NCI-H1092 (cell line): ENCODE measurements around the gene CTNNA2.

ENCODE experiments used
- DNase-seq: peaks from one replicate; lab custom pipeline; 2025; lab: John Stamatoyannopoulos, UW

Gene CTNNA2

DNA sequence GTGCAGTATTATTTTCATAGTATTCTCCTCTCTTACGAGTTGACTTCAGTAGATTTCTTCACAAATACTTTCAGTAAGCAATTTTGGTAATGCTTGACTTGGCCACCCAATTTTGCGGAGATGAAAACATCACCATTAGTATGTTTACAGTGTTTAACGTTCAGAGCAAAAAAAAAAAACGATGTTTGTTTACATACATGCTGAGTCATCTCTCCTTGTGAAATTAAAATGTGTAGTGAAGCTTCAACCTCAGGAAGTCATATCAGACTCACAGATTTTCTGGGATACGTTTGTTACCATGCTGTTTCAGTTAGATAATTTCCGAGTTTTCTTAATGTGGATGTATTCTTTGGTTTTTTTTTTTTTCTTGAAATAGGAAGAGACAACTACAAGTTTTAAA lies 100.1 kb downstream of the CTNNA2 start:
- no peak for DNase-seq

DNA sequence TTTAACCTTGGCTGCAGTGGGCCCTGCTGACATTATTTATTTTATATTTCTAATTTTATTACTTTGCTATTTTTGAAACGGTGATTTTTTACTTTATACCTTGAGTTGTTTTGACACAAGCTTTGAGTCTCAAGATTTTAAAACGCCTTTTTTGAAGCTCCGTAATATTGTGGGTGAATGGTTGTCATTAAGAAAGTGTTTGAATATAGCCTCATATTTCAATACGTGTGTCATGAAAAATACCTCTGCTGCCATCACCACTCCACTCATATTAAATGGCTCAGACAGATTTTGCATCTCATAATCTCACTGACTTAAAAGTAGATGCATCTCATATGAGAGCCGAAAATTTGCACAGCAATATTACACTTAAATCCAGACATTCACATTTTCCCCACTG lies 106.6 kb downstream of the CTNNA2 start:
- DNase-seq, result no peak

DNA sequence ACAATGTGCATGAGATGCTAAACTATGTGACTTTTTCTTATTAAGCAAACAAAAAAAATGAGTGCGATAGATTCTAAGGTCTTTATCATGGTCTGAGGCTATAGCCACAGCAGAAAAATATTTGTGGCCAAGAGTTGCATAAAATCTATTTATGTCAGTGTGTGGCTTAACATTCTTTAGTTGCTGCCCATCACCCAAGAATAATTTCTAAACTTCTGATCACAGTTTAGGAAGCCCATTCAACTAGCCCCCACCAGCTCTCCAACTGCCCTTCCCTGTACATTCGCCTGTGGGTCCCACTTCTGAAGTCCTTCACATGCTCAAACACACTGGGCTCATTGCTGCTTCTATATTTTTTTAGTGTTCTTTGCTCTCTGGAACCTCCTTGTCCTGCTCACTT lies 107.1 kb downstream of the CTNNA2 start:
- no peak for DNase-seq

DNA sequence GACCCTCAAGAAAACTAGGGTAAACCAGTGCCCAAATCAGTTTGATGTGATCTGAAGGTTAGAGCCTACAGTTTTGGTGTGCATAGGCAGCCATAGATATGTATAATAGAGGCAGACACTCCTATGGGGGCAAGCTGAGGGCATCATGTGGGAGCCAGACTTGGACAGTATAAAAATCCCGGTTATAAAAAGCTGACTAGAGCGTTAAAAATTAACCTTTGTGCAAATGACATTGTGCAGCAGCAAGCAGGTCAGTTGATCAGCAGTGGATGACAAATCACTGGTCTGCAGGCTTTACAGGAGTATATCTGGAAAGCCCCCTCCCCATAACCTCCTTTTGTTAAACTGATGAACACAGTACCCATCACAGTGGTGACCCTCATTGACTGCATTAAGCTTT lies 107.8 kb downstream of the CTNNA2 start:
- DNase-seq, result no peak

DNA sequence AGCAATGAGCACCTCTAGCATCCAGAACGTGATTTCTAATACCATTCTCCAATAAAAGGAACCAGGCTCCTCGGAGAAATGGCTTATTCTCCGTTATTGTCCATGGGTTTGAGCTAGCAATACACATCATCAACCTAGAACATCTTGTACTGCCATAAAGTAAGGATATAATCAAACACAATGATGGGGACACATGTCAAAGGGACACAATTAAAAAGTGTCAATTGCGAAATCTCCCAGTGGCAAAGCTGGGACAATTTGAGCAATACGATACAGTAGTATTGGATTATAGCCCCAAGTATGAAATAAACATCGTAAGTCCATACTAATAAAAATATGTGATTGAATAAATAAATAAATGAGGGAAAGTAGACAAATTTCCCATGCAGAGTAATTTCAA lies 108.4 kb downstream of the CTNNA2 start:
- no peak for DNase-seq

DNA sequence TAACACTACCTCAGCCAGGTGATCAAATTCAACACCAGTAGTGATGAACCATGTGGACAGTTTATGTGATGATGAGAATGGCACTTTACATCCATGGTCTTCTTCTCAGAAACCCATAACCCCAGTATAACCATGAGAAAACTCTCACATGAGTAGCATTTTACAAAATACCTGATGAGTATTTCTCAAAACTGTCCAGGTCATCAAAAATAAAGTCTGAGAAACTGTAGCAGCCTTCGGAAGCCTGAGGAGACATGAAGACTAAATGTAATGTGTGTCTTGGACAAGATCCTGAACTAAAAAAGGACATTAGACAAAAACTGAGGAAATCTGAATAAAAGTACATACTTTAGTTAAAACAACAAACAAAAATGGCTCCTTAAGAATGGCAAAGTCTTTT lies 108.9 kb downstream of the CTNNA2 start:
- no peak for DNase-seq

DNA sequence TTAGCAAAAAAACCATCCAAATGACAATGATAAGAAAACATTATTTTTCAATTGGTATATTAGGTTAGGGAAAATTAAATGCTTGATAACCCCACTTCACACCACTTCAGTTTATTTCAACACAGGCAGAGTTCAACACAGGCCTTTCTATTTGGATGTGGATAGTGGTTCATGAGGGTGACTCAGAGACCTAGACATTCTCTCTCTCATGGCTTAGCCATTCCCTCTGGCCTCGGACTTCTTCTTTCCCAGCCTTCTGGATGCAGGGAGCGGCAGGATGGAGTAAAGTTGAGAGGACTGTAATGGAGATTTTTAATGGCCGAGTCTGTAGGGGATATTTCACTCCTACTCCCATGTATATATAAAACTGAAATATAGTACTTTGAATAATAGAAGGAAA lies 109.7 kb downstream of the CTNNA2 start:
- no peak for DNase-seq

DNA sequence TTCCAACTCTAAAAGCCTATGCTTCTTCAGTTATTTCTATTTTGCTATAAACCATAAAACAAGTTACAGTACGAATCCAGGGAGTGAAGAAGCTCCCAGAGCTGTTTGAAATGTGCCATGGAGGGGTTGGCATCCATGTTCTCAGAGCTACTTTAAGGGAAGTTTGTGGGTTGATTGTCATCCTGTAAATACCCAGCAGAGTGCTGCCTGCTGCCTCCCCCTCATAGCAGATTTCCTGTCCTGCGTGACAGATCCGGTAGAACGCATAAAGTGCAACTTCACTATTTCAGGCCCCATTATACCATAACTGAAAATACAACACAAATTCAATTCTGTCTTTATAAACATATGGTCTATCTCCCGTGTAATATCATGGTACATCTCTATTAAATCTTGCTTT lies 114.4 kb downstream of the CTNNA2 start:
- DNase-seq, result no peak

DNA sequence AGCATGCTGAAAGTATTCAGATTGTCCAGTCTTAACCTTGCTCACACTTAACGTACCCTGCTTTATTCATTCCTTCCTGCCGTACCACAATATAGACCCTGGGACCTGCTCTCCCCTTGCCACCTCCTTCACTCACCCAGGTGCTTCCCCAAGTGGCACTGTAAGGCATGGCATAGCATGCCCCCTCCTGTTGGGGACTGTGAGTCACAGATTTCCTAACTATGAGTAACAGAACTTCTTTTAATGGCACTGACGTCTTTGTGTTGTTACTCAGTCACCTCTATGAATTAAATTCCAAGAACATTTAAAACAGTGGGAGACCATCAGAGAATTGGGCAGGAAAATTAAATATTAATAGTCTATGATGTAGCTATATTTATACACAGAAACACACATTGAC lies 117.2 kb downstream of the CTNNA2 start:
- DNase-seq, result no peak

DNA sequence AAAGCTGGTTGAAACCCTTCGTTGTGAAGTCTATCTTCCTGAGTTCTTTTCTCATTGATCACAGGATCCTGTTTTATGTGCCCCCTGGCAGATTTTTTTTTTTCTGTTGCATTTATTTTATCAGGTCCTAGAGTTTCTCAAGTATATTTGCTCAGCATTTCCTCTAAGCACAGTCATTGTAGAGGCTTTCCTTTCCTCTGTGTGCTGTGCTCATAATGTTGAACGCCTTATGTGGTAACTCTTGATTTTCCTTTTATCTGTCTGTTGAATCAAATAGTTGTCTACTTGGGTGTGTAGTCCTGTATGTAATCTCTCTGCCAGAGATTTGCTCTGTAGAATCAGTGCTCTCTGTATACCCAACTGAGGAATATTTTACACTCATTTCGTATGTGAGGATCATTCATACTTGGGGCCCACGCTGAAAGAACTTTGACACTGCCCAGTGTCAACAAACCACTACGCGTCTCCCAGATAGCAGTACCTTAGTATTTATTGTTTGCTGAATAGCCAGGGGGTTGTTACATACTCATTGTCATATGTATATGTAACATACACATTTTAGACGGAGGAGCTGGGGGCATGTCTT lies 118.2 kb downstream of the CTNNA2 start:
- DNase-seq, result no peak

DNA sequence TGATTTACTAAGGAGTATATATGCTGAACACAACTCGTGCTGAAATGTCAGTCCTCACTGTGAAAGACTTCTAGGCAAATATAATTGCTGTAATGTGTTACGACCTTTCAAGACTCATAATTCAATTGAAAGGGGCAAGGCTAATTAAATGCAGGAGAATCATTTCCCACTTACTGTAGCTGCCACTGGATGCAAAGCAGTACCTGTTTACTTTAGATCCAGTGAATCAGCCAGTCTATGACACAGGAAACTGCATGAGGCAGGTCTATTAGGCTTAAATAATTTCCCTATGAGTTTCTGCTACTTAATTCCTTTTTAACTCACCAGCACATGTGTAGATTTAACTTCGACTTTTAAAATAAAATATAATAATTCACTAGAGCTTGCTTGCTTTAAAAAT lies 125.6 kb downstream of the CTNNA2 start:
- no peak for DNase-seq

DNA sequence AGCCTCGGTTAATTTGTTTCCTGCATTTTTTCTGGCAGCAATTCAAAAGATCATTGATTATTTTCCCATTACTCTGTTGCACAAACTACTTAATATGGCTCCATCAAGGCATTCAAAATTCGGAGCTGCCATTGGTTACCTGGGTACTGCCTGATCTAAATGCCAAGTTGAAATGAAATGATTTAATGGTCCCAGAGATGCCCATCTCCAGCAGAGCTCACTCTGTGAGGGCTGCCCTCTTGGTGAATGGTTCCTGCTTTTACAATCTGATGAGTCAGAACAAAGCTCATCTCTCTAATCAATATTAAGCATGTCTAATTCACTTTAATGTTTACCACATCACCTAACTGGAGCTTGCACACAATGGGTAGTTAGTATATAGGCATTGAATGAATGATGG lies 126.1 kb downstream of the CTNNA2 start:
- no peak for DNase-seq

DNA sequence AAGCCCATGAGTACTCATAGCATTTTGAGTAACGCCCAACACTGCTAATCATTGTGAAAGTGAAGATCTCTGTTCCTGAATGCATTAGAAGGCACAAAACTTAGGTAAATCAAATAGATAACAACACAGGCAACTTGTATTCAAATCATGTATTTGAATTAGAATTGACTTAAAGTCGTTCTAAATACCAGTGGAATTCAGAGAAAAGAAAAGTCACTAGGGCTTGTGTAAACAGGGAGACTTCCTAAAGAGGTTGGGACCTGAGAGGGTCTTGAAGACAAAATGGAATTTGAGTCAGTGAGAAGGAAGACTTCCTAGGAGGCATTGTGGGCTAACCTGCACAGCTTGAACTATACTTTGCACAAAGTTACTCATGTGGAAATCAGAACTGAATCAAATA lies 127.2 kb downstream of the CTNNA2 start:
- no peak for DNase-seq

DNA sequence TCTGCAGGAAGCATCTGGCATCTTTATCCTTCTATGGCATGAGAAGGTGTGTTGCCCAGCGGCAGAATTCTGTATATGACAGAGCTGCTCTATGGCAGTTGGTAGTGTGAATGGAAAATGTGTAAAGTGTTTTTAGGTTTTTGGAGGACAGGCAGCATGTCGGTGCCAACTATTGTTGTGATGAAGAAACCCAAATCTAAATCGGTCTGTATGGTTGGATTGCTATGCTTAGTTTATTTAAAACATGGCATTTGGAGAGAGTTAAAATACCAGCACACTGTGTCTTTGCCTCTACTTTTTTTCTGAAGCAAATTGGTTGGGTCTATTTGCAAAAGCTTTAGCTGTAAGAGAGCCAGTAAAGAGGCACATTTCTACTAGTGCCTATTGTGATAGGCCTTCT lies 136.7 kb downstream of the CTNNA2 start:
- DNase-seq, result no peak

DNA sequence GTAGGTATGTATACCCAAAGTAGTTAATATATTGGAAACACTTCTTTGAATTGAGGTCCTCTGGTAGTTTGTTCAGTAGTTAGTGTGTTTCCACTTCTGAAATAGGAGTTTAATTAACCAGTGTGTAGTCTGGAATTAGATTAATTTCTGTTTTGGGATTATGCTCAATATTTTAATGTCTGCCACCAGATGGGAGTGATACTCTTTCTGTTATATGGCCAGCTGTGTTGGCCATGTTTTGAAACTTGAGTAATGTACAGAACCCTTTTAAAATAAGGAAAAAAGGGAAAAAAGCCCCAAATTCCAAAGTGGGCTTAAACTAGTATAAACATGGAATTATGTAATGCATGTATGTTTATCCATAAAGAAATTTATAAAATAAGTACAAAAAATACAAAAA lies 147.7 kb downstream of the CTNNA2 start:
- DNase-seq, result no peak

DNA sequence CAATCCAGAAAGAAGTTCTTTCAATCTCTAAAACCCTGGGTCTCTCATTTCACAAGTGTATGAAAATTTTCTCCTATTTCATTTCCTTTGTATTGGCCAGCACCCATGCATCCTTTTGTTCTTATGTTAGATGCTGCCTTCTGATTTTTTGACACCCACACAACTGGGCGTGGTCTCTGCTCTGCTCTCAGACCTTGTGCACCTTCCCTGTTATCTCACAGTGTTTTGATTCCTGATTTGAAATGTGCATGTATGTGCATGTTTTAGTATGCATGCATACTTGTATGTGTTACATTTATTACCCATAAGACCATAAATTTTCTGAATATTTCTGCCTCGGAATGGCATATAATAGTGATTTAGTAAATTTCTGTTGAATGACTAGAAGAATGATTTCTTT lies 152.2 kb downstream of the CTNNA2 start:
- no peak for DNase-seq

DNA sequence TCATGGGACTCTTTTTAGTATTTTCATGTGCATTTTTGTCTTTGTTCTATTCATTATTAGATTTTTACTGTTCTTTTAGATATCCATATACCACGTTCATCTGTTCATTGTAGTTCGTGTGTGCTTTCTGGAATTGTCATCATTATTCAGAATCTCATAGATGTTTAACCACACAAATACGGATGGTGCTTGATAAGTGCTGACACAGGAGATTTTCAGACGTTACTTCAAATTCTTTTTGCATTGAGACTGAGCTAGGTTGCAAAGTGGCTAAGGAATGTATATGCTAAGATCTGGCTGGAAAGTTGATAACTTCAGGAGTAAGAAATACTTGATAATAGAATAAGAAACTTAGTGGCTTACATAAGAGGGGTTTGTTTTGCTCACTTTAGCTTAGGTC lies 153.6 kb downstream of the CTNNA2 start:
- no peak for DNase-seq

DNA sequence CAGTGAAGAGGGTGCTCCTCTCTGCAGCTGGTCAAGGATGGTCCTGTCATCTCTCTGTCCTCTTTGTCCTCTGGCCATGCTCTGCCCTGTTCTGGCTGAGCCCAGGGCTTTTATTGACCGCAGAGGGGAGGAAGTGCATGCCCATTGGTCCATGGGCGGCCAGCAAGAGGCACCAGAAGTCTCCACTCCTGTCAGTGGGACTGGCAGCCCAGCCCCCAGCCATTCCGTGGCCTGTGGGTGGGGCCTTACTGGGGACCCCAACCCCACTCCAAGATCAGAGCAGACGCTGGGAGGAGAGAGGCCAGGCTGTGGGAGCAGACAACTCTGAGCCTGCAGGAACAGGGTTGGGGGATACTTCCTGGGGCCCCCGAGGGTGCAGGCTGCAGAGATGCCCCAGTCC lies 156.9 kb downstream of the CTNNA2 start:
- DNase-seq, result no peak

DNA sequence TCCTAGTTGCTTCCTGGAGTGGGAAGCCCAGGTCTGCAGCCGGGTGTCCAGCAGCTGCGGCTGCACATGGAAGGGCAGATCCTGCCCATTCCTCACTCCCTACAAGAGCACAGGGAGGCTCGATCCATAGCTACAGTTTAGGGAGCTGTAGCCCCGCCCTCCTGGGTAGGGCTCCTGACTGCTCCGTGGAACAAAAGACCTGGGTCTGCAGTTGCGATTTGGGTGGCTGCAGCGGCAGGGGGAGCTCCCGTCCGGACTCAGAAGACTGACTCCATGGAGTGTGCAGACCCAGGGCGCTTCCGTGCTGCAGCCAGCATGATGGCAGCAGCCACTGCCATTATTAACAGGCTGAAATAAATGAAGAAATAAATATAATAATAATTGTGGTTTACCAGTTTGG lies 157.3 kb downstream of the CTNNA2 start:
- no peak for DNase-seq

DNA sequence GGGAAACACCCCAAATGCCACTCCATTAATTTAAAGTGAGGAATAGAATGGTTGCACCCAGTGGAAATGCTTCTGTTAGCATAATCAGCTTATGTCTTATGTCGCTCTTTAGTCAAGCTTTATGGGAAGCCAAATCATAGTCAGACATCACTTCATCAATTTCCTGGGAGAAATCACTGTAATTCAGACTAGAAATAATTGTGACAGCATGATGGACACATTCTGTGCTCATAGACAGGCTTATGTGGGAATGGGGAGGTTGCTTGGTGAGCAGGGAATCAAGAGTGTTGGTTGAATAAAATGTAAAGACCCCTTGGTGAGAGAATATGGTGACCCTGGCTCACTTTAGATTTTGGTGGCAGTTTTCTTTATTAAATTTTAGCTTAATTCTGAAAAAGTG lies 174.0 kb downstream of the CTNNA2 start:
- DNase-seq, result no peak

DNA sequence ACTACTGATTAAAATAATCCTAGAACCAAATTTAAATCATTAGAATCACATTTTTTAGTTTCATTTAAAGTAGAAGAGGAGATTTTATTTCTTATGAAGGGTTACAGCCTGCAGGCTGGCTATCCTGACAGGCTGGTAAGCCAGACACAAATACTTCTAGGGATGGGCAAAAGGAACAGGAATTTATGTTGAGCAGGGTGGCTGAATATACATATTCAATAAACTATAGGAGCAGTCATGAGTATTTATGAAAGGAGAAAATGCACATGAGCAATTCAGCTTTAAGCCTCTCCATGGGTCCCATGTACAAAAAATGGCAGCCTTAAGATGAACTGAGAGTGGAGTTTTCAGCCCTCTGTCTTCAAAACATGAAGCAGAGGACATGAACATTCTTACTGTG lies 182.4 kb downstream of the CTNNA2 start:
- DNase-seq, result no peak

DNA sequence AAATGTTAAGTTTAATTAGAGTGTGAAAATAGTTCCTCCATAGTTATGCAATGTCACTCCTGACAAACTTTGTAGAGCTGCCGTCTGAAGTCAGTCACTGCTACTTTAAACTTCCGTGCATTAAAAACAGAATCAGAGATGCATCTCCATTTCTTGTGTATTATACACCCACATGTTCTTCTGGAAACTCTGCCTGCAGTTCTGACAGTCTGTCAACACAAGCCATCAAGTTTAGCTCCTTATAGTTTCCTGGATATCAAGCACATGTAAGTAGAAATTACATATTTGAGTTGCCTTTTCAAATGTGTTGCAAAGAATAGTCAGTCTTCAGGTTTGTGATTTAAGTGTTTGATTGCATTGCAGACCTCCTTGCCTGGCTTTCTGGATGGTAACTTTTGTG lies 184.3 kb downstream of the CTNNA2 start:
- DNase-seq, result no peak

DNA sequence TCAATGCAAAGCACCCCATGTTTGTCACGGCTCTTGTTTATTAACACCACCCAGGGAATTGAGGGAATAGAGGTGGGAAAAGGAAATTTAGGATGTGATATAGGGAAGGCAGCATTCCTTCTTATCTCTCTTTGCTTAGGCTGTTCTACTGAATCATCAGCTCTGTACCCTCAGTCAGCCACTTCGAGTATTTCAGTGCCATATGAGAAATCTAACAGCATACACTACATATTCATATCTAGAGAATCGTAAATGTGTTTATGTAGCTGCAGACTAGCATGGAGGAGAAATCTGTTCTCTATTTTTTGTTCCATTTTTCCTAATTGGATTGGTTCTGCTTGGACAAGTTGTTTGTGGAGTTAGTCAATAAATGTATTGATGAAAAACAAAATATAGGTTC lies 187.8 kb downstream of the CTNNA2 start:
- no peak for DNase-seq

DNA sequence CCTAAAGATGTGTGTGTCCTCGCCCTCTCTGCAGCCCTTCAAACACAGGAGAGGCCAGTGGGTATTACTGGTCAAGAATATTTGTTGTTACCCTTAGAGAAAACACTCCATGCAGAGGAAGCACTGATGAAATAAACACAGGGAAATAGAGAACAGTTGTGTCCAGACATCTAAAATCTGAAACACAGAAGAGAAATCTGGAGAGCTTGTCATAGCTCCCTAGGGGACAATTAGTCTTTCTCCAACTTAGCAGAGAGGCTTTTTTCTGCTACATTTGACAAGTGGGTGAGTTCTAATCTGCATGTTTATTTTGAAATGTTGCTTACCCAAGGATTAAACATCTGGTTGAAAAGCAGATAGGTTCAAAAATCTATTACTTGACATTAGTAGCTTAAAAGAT lies 190.1 kb downstream of the CTNNA2 start:
- no peak for DNase-seq

DNA sequence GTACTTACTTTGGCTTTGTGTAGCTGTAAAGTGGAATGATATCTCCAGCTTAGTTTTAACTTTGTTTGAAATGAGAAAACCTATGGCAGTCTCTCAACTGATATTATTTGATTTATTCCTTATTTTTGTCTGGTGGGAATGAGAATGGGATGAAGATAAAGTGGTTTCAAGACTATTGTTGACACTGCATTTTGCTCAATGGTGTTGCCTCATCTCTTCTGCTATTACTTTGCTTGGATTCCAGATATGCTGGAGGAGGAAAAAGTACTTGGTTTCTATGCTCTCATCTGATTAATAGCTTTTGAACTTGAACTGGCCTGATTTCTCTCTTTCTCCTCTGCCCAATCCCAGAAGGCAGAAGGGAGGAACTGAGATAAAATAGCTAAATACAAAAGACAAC lies 198.2 kb downstream of the CTNNA2 start:
- no peak for DNase-seq
